ENCODE results near the gene SLC25A47. TPM values are rescaled to one million over a fixed set of nuclear protein-coding genes. Genes with fewer than 3 reads are reported as not detected.

SLC25A47 gene
- total and polyA plus RNA-seq, 2 of the 4 experiments (the other 2 are of a cell fraction) = not detected

DNA sequence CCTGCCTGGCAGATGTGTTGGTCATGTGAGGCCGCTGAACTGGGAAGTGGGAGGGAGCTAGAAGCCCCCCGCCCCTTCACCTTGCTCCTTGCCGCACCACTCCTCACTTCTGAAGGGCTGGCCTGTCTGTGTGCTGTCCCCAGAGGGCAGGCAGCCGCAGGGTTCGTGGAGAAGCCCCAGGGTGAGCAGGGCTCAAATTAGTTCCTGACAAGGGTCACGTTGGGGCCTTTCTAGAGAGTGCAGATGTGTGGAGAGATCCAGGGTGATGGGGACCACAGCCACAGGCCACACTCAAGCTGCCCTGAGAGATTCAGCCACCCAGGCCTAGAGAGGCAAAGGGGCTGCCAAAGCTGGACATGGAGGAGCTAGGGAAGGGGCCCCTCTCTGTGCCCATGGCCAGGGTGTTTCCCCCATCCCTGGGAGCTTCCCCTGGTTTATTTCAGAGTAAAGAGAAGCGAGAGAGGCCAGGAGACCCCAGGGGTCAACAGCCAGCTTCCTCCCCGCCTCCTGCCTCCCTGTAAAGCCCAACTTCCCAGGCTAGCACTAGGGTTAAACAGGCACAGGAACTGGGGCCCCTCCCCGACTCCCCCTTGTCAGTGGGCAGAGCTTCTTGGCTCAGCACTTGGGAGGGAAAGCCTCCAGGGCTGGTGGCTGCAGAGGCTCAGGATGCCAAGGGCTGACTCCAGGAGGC lies 33.1 kb upstream of the SLC25A47 start:
- Histone ChIP-seq H4K20me1 (ENCODE audit: insufficient read depth, low read length) (peaks cover 12% of the 10 kb centered on the region), H2AK5ac (ENCODE audit: low read depth, low read length) (no peak overlapping the region), H3K9me3 (ENCODE audit: control insufficient read depth, insufficient read depth, low read length) (no peaks in the 10 kb centered on the region), H3K4me1 (ENCODE audit: control insufficient read depth, insufficient read depth, low read length) (peaks cover 4% of the 10 kb centered on the region), H3K4me2 (ENCODE audit: low read depth, low read length) (no peak overlapping the region), H3K27me3 (ENCODE audit: control insufficient read depth, insufficient read depth, low read length) (no peaks in the 10 kb centered on the region), H3K4ac (ENCODE audit: low read depth, low read length) (no peak overlapping the region), H3K27ac (ENCODE audit: insufficient read depth, low read length) (no peak overlapping the region), H3K56ac (ENCODE audit: extremely low read depth, insufficient read depth, low read length) (no peak overlapping the region), H2BK120ac (ENCODE audit: low read depth, low read length) (no peak overlapping the region), H2BK5ac (ENCODE audit: low read depth, low read length, poor library complexity, severe bottlenecking) (no peak overlapping the region), H4K8ac (ENCODE audit: low read depth in 2 of 2, low read length in 2 of 2) (no peak overlapping the region), H2BK15ac (ENCODE audit: low read depth, low read length) (no peak overlapping the region), H3K14ac (replicated peaks; ENCODE audit: low read depth, low read length) (no peak overlapping the region), H3K4me3 (ENCODE audit: insufficient read depth, low read depth, low read length) (no peak overlapping the region), H4K5ac (ENCODE audit: low read depth, low read length) (no peak overlapping the region), H3K36me3 (ENCODE audit: control insufficient read depth, insufficient read depth, low read length) (peaks cover 45% of the 10 kb centered on the region), H4K91ac (ENCODE audit: insufficient read depth, low read depth, low read length) (no peak overlapping the region), H3K18ac (ENCODE audit: low read depth, low read length) (no peak overlapping the region), H3K23ac (ENCODE audit: low read depth, low read length) (no peak overlapping the region), H2AK9ac (replicated peaks; ENCODE audit: low read depth, low read length, poor library complexity) (peak overlapping the region; percentile 65), H3K79me1 (ENCODE audit: low read depth in 1 of 2, low read length in 2 of 2) (peaks cover 0 to 65% of the 10 kb centered on the region in 2 experiments; a peak in 3 of 4 replicates), H3K9ac (ENCODE audit: low read depth, low read length) (no peak overlapping the region), H2BK20ac (ENCODE audit: low read depth, low read length) (no peak overlapping the region), H3K9me1 (ENCODE audit: insufficient read depth, low read length) (peaks cover 6% of the 10 kb centered on the region), H2AFZ (replicated peaks; ENCODE audit: low read length, poor library complexity) (no peak overlapping the region)
- no TSS peak for BruUV-seq (replicated peaks)
- ChIA-PET CTCF (no interaction called here), POLR2A (ENCODE audit: unreplicated experiment) (no interaction called here)
- 100% methylated on average over 1 of the region's 9 CpGs; no CpG with 5 or more reads in 1 of the 2 experiments for WGBS, 2 experiments (ENCODE audit: extremely low coverage in 2 of 2, insufficient read length in 1 of 2)
- TF ChIP-seq FOS (IDR thresholded peaks at IDR 0.05; ENCODE audit: low read depth, low read length) (no peak), RAD21 (IDR thresholded peaks at IDR 0.05; ENCODE audit: low read length) (no peak), RFX5 (IDR thresholded peaks at IDR 0.05; ENCODE audit: low read depth, low read length) (no peak)
- in situ Hi-C loops (cut with MboI; ENCODE audit: low sequenced_read_pairs) (no loop called here), dilution Hi-C loops (cut with HindIII; ENCODE audit: low sequenced_read_pairs, unreplicated experiment) (no loop called here), intact Hi-C loops (cut with micrococcal nuclease) (loop anchor here (5.0 kb wide), 1 partner anchor 87 kb away; the partner anchor contains the start of gene WDR25)
- DNase-seq (no peak), ATAC-seq (ENCODE audit: low read depth) (no peak)
